Osteocyte (in vitro differentiated cells): ENCODE results near the gene CASS4. TPM values are rescaled to one million over a fixed set of nuclear protein-coding genes. Genes with fewer than 3 reads are reported as not detected.
"Not testable (repeated sequence)": the region's sequence is repeated elsewhere in the genome, so short reads cannot be mapped to it uniquely, and the experiment has no call there.

Experiments
- DNase-seq: peaks from one replicate; pipeline ENCODE4 v3.0.0; 2021; ENCODE audit warnings: mixed read lengths; ENCODE audit not compliant: unreplicated experiment; ENCODE audit errors: extremely low spot score
- H3K27ac Mint-ChIP-seq: one replicate; pipeline ENCODE4 v1.8.0; 2021; ENCODE audit warnings: mild to moderate bottlenecking, mixed read lengths; ENCODE audit not compliant: unreplicated experiment
- H3K27me3 Mint-ChIP-seq: one replicate; pipeline ENCODE4 v1.8.0; 2021; ENCODE audit warnings: mixed read lengths; ENCODE audit not compliant: unreplicated experiment
- H3K36me3 Mint-ChIP-seq: one replicate; pipeline ENCODE4 v1.8.0; 2021; ENCODE audit warnings: mixed read lengths; ENCODE audit not compliant: unreplicated experiment
- H3K4me1 Mint-ChIP-seq: one replicate; pipeline ENCODE4 v1.8.0; 2021; ENCODE audit warnings: mixed read lengths; ENCODE audit not compliant: unreplicated experiment
- H3K4me3 Mint-ChIP-seq: one replicate; pipeline ENCODE4 v1.8.0; 2021; ENCODE audit warnings: mild to moderate bottlenecking, moderate library complexity, mixed read lengths; ENCODE audit not compliant: unreplicated experiment
- H3K9me3 Mint-ChIP-seq: one replicate; pipeline ENCODE4 v1.8.0; 2021; ENCODE audit warnings: mixed read lengths; ENCODE audit not compliant: unreplicated experiment
- total RNA-seq: library from RNA; stranded (reverse); gene quantifications from 2 replicates; pipeline ENCODE4 v1.2.1, GENCODE V29; 2021
- TF ChIP-seq, protein P1 (sequence below): fragments of 200-600 bp; sonication (generic); IDR thresholded peaks from 2 replicates; pipeline ENCODE4 v1.5.0; 2021; ENCODE audit warnings: antibody characterized with exemption, mild to moderate bottlenecking, moderate library complexity

Gene CASS4
- total RNA-seq, 1 donor from 2014 or later = not detected

- TF ChIP-seq, protein P1, sequence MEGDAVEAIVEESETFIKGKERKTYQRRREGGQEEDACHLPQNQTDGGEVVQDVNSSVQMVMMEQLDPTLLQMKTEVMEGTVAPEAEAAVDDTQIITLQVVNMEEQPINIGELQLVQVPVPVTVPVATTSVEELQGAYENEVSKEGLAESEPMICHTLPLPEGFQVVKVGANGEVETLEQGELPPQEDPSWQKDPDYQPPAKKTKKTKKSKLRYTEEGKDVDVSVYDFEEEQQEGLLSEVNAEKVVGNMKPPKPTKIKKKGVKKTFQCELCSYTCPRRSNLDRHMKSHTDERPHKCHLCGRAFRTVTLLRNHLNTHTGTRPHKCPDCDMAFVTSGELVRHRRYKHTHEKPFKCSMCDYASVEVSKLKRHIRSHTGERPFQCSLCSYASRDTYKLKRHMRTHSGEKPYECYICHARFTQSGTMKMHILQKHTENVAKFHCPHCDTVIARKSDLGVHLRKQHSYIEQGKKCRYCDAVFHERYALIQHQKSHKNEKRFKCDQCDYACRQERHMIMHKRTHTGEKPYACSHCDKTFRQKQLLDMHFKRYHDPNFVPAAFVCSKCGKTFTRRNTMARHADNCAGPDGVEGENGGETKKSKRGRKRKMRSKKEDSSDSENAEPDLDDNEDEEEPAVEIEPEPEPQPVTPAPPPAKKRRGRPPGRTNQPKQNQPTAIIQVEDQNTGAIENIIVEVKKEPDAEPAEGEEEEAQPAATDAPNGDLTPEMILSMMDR = no peak
- peaks cover 26% of the 10 kb centered on the region for H3K4me1 Mint-ChIP-seq
- H3K27me3 Mint-ChIP-seq = no peaks in the 10 kb centered on the region
- no peaks in the 10 kb centered on the region for H3K9me3 Mint-ChIP-seq
- peaks cover 3% of the 10 kb centered on the region for H3K36me3 Mint-ChIP-seq
- no peak overlapping the region for H3K27ac Mint-ChIP-seq
- H3K4me3 Mint-ChIP-seq = no peak overlapping the region
- DNase-seq = no peak
These were observed 26.9 kb upstream of the CASS4 start for GRCh38 chr20:56385130-56385529.

GRCh38 chr20:56386219-56386618 is 25.8 kb upstream of the CASS4 start:
- no peak for DNase-seq
- peaks cover 3% of the 10 kb centered on the region for H3K36me3 Mint-ChIP-seq
- H3K4me1 Mint-ChIP-seq = peaks cover 32% of the 10 kb centered on the region
- no peak overlapping the region for H3K27ac Mint-ChIP-seq
- H3K4me3 Mint-ChIP-seq = no peak overlapping the region
- H3K9me3 Mint-ChIP-seq = no peaks in the 10 kb centered on the region
- no peaks in the 10 kb centered on the region for H3K27me3 Mint-ChIP-seq
- TF ChIP-seq, protein P1 = no peak

DNA sequence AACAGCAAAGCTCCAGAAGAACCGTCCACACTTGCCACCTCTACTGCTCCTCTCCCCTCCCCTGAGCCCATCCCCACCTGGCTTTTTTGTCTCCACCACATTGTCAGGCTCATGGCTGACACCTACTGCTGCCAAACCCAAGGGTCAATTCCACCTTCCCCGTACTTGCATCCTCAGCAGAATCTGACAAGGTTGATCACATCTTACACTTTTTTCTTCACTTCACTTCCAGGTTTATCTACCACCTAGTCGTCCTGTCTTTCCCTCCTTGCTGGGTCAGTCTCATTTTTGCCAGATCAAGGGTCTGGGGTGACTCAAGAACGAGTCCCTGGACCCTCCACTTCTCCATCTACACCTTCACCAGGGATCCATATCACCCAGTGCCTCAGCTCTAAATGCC is 23.2 kb upstream of the CASS4 start:
- H3K27me3 Mint-ChIP-seq = no peaks in the 10 kb centered on the region
- no peak overlapping the region for H3K27ac Mint-ChIP-seq
- H3K4me1 Mint-ChIP-seq = peaks cover 34% of the 10 kb centered on the region
- DNase-seq = no peak
- no peak overlapping the region for H3K4me3 Mint-ChIP-seq
- TF ChIP-seq, protein P1 = no peak
- H3K9me3 Mint-ChIP-seq = no peaks in the 10 kb centered on the region
- peaks cover 3% of the 10 kb centered on the region for H3K36me3 Mint-ChIP-seq

DNA sequence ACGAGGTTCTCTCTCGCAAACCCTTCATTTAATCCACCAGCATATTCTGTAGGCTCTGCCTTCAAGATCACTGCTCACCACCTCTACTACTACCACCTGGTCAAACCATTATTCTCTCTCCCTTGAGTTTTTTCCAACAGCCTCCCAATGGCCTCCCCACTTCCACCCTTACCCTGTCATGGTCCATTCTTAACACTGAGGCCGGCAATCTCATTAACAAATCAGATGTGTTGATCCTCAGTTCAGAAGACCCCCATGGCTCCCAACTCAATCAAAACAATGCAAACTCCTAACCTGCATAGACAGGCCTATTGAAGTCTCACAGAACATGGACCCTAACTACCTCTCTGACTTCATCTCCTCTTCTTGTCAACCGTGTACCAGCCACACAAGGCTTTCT is 22.3 kb upstream of the CASS4 start:
- H3K27ac Mint-ChIP-seq = peak overlapping the region; percentile 13
- no peak overlapping the region for H3K4me3 Mint-ChIP-seq
- peaks cover 3% of the 10 kb centered on the region for H3K36me3 Mint-ChIP-seq
- no peaks in the 10 kb centered on the region for H3K9me3 Mint-ChIP-seq
- peaks cover 33% of the 10 kb centered on the region for H3K4me1 Mint-ChIP-seq
- H3K27me3 Mint-ChIP-seq = no peaks in the 10 kb centered on the region
- TF ChIP-seq, protein P1 = no peak
- DNase-seq = no peak

DNA sequence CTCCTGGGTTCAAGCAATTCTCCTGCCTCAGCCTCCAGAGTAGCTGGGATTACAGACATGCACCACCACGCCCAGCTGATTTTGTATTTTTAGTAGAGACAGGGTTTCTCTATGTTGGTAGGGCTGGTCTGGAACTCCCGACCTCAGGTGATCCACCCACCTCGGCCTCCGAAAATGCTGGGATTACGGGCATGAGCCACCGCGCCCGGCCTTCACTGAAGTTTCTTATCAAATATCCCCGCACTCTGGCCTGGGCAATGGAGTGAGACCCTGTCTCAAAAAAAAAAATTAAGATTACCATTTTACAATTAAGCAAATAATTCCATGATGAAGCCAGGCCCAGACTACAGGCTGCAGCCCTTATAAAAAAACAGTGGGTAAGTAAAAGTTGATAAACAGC is 21.7 kb upstream of the CASS4 start:
- H3K27ac Mint-ChIP-seq, H3K27me3 Mint-ChIP-seq, DNase-seq, H3K9me3 Mint-ChIP-seq, H3K36me3 Mint-ChIP-seq, H3K4me3 Mint-ChIP-seq: not testable (repeated sequence)
- peaks cover 31% of the 10 kb centered on the region for H3K4me1 Mint-ChIP-seq

DNA sequence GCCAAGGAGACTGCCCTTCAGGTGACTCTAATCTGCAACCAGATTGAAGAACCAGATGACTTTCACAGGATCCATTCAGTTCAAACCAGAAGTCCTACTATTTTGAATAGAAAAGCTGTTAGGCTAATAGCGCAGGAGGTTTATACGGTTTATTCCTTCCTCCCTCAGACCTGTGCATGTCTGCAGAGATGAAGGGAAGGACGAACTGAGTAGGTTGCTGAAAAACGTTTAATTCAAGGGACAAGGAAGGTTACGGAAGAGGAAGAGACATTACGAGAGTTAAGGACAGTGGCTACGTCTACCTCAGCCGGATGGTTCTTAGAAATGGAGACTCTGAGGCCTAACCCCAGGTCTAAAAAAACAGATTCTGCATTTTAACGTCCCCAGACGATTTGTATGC is 21.0 kb upstream of the CASS4 start:
- Mint-ChIP-seq H3K4me3 (no peak overlapping the region), H3K36me3 (peaks cover 3% of the 10 kb centered on the region), H3K4me1 (peaks cover 31% of the 10 kb centered on the region), H3K27ac (no peak overlapping the region), H3K27me3 (no peaks in the 10 kb centered on the region), H3K9me3 (no peaks in the 10 kb centered on the region)
- TF ChIP-seq, protein P1 = no peak
- DNase-seq = no peak
